ENCODE data around the gene NAV2.

DNA sequence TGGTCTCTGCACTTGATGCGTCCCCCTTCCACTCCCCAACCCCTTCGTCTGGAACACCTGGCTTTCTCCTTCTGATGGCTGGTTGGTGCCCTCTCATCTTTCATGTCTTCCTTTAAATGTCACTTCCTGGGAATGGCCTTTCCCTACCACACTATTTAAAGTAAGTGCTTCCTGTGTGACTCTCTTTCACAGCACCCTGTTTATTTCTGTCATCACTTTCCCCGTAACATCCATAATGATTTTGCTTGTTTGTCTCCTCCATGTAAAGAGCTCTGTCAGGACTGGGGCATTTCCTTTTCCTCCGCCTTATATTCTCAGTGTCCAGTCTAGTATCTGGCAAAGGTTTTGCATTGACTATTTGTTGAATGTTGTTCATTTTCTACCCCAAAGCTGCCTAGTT, 304.7 kb downstream of the NAV2 start:
- TF ChIP-seq, protein P1, sequence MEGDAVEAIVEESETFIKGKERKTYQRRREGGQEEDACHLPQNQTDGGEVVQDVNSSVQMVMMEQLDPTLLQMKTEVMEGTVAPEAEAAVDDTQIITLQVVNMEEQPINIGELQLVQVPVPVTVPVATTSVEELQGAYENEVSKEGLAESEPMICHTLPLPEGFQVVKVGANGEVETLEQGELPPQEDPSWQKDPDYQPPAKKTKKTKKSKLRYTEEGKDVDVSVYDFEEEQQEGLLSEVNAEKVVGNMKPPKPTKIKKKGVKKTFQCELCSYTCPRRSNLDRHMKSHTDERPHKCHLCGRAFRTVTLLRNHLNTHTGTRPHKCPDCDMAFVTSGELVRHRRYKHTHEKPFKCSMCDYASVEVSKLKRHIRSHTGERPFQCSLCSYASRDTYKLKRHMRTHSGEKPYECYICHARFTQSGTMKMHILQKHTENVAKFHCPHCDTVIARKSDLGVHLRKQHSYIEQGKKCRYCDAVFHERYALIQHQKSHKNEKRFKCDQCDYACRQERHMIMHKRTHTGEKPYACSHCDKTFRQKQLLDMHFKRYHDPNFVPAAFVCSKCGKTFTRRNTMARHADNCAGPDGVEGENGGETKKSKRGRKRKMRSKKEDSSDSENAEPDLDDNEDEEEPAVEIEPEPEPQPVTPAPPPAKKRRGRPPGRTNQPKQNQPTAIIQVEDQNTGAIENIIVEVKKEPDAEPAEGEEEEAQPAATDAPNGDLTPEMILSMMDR (IDR thresholded peaks at IDR 0.05), result no peak
- TF ChIP-seq POLR2A (IDR thresholded peaks at IDR 0.05) (no peak), EP300 (IDR thresholded peaks at IDR 0.05) (no peak)
